HuH-7.5 (cell line): ENCODE results near the gene TMEM40.
"Not testable (repeated sequence)": the region's sequence is repeated elsewhere in the genome, so short reads cannot be mapped to it uniquely, and the experiment has no call there.

Source experiments
- DNase-seq: peaks from one replicate; pipeline ENCODE4 v3.0.0; 2011; ENCODE audit warnings: low spot score

Gene TMEM40

DNA sequence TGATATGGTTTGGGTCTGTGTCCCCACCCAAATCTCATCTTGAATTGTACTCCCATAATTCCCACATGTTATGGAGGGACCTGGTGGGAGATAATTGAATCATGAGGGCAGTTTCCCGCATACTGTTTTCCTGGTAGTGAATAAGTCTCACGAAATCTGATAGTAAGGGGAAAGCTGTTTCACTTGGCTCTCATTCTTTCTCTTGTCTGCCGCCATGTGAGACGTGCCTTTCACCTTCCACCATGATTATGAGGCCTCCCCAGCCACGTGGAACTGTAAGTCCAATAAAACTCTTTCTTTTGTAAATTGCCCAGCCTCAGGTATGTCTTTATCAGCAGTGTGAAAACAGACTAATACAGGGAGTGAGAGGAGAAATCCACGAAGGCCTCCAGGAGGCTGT, 16.9 kb upstream of the TMEM40 start:
- DNase-seq: not testable (repeated sequence)

DNA sequence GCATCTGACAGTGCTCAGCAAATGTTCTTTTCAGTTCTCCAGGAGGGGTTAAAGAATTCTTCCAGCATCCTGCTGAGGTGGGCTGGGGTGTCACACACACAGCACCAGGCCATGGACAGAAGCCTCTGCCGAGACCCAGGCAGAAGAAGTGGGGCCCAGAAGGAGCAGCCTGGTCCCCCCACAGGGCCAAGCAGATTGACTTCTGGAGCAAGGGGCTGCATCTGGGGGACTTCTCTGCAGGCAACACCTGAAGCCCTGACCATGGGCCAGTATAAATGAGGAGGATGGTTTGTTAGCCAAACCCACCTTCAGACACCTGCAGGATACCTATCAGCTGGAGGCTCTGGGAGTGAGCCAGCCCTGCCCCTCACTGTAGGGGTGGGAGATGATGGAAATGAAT, 16.2 kb upstream of the TMEM40 start:
- no peak for DNase-seq

DNA sequence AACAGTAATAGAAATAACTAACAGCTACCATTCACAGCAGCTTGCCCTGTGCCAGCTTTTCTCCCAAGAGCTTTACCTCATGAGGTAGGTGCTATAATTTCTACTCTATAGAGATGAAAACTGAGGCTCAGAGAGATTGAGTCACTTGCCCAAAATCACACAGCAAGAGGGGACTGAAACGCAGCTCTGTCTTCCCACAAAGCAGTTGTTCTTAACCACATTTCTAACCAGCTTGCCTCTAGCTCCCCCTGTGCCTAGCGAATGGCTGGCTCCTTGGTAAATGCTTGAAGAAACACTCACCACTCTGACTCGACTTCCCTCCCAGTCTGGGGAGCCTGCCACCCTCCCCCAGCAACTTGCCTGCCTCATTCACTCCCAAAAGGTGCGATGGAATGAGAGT, 15.6 kb upstream of the TMEM40 start:
- DNase-seq: no peak

DNA sequence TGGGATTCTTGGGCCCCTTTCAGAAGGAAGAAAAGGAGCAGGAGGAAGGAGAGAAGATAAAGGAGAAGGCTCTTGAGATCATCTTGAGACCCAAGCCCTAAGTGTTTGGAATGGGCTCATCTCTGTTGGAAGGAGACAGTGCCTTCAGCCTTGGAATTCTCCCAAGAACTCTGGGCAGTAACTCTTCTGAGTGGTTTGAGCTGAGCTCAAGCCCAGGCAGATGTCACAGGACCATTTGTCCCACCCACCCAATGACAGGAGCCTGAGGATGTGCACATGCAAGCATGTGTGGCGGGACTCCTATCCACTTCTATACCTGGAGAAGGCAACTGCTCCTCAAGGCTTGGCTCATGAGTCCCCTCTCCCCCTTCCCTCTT, 14.6 kb upstream of the TMEM40 start:
- DNase-seq: no peak

DNA sequence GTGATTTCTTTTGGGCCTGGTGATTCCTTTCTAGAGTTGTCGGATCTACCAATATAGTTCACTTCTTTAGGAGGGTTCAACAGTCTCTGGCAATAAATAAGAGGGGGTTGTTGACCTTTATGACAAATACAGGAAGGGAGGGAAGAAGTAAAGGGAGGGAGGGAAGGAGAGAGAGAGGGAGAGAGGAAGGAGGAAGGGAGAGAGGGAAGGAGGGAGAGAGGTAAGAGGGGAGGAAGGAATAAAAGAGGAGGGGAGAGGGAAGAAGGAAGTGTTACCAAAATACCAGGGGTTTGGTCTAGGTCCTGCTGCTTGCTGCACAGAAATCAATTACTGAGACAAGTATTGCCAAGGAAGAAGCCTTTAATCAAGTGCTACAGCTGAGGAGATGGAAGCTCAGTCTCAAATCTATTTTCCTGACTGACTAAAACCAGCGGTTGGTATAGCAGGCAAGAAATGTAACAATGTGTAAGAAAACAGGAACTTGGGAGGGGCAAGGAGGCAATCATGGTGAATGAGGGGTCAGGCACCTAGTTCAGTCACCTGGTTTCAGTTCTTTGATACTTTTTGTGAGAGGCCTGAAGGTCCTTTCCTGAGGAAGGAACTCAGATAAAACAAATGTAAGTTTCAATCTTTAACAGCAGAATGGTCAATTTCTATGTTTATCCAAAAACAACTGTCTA, 14.1 kb upstream of the TMEM40 start:
- no peak for DNase-seq

DNA sequence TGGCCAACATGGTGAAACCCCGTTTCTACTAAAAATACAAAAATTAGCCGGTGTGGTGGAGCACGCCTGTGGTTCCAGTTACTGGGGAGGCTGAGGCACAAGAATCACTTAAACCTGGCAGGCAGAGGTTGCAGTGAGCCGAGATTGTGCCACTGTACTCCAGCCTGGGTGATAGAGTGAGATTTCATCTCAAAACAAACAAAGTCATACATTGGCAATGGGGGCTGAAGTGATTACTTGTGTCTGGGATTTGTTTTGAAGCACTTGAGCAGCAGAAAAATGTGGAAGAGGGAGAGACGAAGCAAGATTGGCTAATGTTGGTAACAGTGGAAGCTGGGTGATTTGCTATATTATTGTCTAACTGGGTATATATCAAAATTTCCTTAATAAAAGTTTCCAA, 13.4 kb upstream of the TMEM40 start:
- no peak for DNase-seq

DNA sequence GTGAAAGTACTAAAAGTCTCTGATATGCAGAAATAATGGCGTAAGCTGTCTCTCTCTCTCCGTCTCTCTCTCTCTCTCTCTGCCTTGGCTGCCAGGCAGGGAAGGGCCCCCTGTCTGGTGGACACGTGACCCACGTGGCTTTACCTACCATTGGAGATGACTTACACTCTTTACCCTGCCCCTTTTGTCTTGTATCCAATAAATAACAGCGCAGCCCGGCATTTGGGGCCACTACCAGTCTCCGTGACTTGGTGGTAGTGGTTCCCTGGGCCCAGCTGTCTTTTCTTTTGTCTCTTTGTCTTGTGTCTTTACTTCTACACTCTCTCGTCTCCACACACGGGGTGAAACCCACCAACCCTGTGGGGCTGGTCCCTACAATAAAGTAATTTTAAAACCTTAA, 12.2 kb upstream of the TMEM40 start:
- no peak for DNase-seq

DNA sequence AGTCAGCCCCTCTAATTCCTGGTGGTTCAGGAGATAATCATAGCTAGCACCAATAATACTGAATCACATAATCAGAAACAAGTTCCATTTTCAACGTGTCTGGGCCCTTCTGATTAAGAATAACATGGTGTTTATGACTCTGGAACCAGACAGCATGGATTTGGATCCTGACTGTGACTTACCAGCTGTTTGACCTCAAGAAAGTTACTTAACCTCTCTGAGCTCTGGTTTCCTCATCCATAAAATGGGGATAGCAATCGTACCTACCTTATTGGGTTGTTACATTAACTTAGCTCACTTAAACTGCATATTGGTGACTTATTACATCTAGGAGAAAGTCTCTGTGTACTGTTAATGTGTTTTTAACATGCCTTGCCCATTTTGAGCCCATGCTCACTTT, 10.7 kb upstream of the TMEM40 start:
- no peak for DNase-seq

DNA sequence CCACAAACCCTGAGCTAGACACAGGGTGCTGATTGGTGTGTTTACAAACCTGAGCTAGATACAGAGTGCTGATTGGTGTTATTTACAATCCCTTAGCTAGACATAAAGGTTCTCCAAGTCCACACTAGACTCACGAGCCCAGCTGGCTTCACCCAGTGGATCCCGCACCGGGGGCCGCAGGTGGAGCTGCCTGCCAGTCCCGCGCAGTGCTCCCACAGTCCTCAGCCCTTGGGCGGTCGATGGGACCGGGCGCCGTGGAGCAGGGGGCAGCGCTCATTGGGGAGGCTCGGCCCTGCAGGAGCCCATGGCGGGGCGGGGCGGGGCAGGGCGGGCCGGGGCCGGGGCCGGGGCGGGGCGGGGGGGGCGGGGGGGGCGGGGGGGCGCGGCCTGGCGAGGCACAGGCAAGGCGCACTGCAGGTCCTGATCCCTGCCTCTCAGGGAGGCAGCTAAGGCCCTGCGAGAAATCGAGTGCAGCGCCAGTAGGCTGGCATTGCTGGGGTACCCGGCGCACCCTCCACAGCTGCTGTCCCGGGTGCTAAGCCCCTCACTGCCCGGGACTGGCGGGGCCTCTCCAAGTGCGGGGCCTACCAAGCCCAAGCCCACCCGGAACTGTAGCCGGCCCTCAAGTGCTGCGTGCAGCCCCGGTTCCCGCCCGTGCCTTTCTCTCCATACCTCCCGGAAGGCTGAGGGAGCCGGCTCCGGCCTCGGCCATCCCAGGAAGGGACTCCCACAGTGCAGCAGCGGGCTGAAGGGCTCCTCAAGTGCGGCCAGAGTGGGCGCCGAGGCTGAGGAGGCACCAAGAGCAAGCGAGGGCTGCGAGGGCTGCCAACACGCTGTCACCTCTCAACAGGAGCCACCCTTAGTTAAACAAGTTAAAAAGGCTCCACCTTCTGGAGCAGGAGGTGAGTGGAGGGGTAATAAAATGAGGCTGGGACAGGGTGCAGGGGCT, 9.8 kb upstream of the TMEM40 start:
- DNase-seq: no peak

DNA sequence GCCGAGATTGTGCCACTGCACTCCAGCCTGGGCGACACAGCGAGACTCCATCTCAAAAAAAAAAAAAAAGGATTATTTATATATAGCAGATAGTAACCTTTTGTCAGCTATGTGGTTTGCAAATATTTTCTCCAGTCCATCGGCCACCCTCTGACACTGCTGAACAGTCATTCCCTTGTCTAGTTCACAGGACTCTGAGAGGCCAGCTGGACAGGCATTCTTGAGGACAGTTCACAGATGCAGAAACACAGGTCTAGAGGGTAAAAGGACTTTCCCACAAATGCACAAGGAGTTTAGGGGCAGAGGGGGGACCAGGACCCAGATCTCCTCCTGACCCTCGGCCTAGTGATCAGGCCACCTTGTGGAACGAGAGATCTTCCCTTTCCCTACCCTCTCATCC, 7.5 kb upstream of the TMEM40 start:
- no peak for DNase-seq

DNA sequence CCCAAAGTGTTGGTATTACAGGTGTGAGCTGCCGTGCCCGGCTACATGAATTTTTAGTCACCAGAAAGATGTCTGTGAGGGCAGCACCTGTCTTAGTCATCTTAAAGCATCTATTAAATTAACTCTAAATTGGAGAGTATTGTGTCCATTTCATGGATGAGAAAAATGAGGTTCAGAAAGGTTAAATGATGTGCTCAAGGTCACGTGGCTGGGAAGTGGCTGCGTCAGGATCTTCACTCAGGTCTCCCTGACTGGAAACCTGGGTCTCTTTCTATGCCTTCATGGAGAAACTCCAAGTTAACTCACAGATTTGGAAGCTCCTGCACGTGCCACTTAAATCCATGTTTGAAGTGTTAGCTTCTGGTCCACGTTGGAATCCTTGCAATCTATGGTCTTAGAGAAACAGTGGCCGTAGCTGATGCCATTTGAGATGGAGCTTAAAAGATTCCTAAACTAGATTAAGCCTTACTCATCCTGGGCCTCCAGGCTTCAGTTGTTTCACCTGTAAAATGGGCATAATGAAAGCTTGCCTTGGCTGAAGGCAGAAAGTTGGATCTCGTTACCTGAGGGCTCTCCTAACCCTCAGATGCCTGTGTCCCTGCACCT, 5.2 kb upstream of the TMEM40 start:
- no peak for DNase-seq

DNA sequence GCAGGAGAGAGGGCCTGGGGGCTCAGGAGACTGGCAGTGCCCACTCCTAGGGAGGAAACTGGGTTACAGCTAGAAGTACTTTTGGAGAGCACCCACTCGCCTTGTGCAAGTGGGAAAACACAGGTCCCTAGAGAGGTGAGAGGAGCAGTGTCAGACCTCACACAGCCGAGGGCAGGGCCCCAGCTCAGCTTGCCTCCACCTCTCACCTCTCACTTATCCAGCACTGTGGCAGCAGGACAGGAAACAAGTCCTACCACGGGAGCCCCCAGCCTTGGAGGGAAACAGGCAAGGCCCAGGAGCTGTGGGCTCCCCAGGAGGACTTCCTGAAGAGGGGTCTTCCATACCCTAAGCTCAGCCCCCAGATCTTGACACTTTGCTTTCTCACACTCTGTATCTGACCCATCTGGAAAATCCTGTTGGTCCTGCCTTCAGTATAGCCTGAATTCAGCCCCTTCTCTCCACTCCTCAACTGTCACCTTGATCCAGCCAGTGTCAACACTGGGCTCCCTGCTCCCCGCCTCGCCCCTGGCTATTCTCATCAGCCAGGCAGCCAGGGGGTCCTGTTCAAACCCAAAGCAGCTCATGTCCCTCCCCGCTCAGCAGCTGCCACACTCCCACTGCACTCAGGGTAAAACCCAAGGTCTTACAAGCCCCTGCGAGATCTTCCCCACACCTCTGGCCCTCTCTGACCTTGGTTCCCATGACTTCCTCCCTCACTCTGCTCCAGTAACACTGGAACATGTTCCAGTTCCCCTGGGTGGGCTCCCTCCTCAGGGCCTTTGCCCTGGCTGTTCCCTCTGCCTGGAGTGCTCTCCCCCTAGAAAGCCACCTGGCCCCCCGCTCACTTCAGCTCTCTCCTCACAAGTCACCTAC, 870 bp upstream of the TMEM40 start:
- no peak for DNase-seq

DNA sequence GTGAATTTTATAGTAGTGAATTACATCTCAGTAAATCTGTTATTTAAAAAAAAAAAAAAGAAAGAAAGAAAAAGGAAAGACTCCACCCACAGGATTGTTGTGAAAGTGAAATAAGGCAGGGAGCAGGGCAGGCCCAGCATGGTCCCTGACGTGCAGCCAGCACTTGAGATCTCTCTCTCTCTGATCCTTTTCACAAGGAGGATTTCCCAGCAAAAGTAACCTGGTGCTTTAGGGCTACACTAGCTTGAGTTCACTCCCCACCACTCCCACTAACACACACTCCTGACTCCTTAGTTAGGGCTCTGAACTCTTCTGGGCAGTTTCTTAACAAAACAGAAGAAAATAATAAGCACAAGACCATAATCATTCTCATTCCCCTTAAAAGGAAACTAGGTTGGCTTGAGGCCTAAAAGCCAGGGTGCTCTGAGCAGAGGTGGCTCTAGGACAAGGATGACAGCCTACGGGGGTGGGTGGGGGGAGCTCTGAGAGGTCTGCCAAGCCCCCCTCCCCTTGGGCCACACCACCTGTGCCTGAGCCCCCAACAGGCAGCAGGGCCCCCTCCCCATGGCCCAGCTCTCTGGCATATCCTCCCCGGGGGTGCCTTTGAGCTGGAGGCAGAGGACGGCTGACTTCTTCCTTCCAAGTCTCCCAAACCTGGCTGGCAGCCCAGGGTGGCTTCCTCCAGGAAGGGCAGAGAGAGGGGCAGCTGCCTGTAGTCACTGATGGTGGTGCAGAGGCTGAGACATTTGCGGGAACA, 856 bp downstream of the TMEM40 start:
- DNase-seq: no peak

DNA sequence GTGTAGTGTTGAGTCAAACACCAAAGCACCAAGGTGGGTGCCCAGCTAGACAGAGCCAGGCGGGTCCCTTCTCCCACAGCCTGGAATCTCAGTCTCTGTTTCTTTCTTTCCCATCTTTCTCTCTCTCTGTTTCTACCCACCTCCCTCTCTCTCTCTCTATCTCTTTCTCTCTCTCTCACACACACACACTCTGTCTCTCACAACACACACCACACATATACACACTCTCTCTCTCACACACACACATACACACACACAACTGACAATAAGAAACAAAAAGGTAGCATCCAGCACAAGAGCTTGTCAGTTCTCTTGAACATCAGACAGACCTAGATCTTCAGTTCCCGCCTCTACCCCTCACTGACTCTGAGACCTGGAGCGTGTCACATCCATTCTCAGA, 2.4 kb downstream of the TMEM40 start:
- DNase-seq: no peak

DNA sequence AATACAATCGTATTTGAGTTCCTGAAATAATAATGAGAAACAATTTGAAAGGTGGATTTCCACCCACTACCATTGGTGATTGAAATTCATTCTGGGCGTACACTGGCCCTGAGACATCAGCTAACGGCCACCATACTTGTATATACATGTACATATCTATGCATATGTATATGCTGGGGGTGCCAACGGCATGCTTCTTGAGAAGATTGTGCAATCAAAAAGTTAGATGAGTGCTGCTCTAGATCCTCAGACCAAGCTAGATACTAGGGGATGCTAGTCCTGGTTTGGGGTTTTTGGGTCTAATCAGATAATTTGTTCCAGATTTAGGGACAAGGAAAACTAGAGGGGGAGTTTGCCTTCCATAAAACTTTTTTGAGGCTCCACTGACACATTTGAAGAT, 2.9 kb downstream of the TMEM40 start:
- DNase-seq: no peak

DNA sequence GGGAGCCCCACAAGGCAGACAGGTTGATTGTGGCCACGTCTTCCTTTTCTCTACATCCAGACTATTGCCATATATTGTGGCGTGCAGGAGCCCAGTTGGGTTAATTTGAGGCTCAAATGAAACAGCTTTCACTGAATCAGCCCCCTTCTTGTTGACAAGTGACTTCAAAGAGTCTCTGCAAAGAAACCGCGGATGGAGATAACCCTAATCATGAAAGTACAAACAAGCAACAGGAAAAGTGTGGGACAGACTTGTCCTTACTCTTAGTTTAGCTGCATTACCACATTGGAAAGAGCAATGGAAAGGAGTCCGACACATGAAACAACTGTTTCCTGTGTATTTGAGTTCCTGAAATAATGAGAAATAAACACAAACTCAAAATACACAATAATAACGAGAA, 3.3 kb downstream of the TMEM40 start:
- DNase-seq: no peak

DNA sequence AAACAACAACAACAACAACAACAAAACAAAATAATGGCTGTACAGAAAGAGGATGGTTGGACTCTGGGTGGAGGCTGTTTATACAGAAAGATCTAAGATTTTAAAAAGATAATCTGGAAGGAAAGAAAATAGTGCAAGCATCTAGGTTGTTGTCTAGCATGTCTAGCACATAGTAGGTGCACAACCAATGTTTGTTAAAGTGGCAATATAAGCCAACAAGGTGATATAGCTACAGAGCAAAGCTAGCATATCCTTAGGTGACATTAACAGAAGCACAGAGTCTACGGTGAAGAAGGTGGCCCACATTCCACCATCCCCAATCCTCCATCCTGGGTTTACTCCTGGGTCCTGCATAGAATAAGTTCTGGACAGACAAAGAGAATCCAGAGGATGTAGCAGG, 4.7 kb downstream of the TMEM40 start:
- DNase-seq: no peak

DNA sequence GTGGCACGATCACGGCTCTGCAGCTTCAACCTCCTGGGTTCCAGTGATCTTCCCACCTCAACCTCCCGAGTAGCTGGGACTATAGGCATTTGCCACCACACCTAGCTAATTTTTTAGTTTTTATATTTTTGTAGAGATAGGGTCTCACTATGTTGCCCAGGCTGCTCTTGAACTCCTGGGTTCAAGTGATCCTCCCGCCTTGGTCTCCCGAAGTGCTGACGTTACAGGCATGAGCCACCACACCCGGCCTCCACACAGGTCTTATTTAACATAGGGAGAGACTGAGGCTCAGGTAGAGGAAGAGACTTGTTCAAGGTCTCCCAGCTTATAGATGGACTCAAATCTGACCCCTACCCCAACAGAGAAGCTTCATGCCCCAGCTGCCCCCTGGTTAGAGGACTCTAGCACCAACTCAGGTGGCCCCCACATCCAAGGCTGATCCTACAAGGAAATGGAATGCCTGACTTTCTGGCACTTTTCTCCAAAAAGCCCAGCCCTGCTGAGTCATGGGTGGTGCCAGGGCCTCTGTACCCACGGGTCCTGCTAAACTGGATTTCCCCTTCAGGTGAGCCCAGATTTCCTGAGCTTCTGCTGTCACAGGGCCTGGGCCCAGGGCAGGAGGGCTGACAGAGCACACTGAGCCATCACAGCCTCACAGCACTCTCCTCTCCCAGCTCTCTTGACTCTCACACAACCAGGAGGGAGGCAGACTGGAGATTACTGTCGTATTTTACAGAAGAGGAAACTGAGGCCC, 5.6 kb downstream of the TMEM40 start:
- no peak for DNase-seq

DNA sequence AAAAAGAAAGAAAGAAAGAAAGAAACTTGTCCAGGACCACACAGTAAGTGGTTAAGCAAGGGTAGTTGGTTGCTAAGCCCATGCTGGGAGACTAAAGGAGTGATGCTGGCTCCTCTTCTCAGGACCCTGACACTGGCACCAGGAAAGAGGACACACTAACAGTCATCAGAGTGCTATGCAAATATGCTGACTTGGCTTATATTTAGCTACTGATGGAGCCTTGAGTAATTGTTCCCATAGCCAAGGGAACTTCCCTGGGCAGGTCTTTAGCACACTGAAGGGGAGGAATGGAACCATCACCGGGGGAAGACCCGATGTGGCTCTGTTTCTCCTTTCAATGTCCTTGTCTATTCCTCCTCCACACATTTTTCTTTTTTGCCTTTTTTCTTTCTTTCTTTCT, 6.2 kb downstream of the TMEM40 start:
- no peak for DNase-seq

DNA sequence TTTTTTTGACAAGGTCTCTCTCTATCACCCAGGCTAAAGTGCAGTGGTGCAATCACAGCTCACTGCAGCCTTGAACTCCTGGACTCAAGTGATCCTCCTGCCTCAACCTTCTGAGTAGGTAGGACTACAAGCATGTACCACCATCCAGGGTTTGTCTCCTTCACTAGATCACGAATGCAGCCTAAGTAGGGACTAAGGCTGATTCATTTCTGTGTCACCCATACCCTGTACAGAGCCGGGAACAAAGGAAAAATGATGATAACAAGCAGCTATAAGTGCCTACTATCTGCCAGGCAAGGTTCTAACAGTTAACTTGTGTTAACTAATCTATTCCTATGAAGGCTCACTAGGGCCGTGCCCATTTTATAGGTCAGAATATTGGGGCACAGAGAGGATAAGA, 7.0 kb downstream of the TMEM40 start:
- no peak for DNase-seq

DNA sequence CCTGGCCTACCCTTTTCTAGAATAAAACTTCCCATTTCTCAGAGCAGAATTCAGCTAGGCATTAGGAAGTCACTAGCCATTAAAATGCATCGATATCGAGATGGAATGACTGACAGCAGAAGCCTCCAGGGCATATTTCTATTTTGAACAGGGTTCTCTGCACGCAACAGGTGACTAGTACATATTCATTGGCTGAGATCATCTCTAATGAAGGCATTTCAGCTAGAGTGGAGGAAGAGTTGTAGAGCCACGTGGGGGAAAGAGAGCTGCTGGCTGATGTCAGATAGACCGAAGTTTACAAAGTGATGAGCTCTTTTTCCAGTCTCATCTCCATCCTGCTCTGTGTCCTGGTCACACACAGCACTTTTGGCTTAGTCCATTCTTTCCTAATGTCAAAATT, 7.5 kb downstream of the TMEM40 start:
- no peak for DNase-seq
